ENCODE measurements around the gene HINT3.
A peak's percentile ranks its signal among the peaks of the same experiment; 100 is the strongest.
"Not testable (repeated sequence)": the region's sequence is repeated elsewhere in the genome, so short reads cannot be mapped to it uniquely, and the experiment has no call there.

Gene HINT3

GRCh38 chr6:125972478-125972877 is 15.9 kb downstream of the HINT3 start:
- Mint-ChIP-seq H3K36me3 (peaks cover 16% of the 10 kb centered on the region), H3K4me1 (peaks cover 31% of the 10 kb centered on the region), H3K27ac (peak overlapping the region; percentile 23)
- not testable (repeated sequence) for H3K4me3 Mint-ChIP-seq, H3K9me3 Mint-ChIP-seq, H3K27me3 Mint-ChIP-seq

- Mint-ChIP-seq H3K9me3 (no peaks in the 10 kb centered on the region), H3K4me1 (peaks cover 13% of the 10 kb centered on the region), H3K27me3 (no peaks in the 10 kb centered on the region), H3K4me3 (no peak overlapping the region), H3K27ac (no peak overlapping the region), H3K36me3 (peaks cover 9% of the 10 kb centered on the region)
Measured at GRCh38 chr6:125974214-125974866, 17.8 kb downstream of the HINT3 start.

GRCh38 chr6:125979101-125979500 is 22.5 kb downstream of the HINT3 start:
- no peak overlapping the region for H3K27ac Mint-ChIP-seq
- no peak overlapping the region for H3K4me3 Mint-ChIP-seq
- H3K9me3 Mint-ChIP-seq, result no peaks in the 10 kb centered on the region
- H3K4me1 Mint-ChIP-seq, result peaks cover 6% of the 10 kb centered on the region
- no peaks in the 10 kb centered on the region for H3K27me3 Mint-ChIP-seq
- H3K36me3 Mint-ChIP-seq, result peaks cover 6% of the 10 kb centered on the region

GRCh38 chr6:125981571-125982185 is 25.1 kb downstream of the HINT3 start:
- H3K36me3 Mint-ChIP-seq, result peaks cover 3% of the 10 kb centered on the region
- no peaks in the 10 kb centered on the region for H3K27me3 Mint-ChIP-seq
- H3K4me1 Mint-ChIP-seq, result no peaks in the 10 kb centered on the region
- no peaks in the 10 kb centered on the region for H3K9me3 Mint-ChIP-seq
- no peak overlapping the region for H3K4me3 Mint-ChIP-seq
- H3K27ac Mint-ChIP-seq, result no peak overlapping the region

GRCh38 chr6:125983246-125983945 is 26.8 kb downstream of the HINT3 start:
- H3K4me1 Mint-ChIP-seq, result no peaks in the 10 kb centered on the region
- H3K27ac Mint-ChIP-seq, result no peak overlapping the region
- H3K36me3 Mint-ChIP-seq, result no peaks in the 10 kb centered on the region
- H3K4me3 Mint-ChIP-seq, result no peak overlapping the region
- H3K9me3 Mint-ChIP-seq, result no peaks in the 10 kb centered on the region
- H3K27me3 Mint-ChIP-seq, result no peaks in the 10 kb centered on the region

GRCh38 chr6:125984311-125984710 is 27.7 kb downstream of the HINT3 start:
- H3K27ac Mint-ChIP-seq, result no peak overlapping the region
- H3K4me3 Mint-ChIP-seq, result no peak overlapping the region

GRCh38 chr6:125985522-125985921 is 29.0 kb downstream of the HINT3 start:
- H3K9me3 Mint-ChIP-seq, result no peaks in the 10 kb centered on the region
- H3K4me1 Mint-ChIP-seq, result no peaks in the 10 kb centered on the region
- H3K27me3 Mint-ChIP-seq, result no peaks in the 10 kb centered on the region
- H3K27ac Mint-ChIP-seq, result no peak overlapping the region
- peak overlapping the region; percentile 44 for H3K4me3 Mint-ChIP-seq
- H3K36me3 Mint-ChIP-seq, result no peaks in the 10 kb centered on the region

More at GRCh38 chr6:125984311-125984710, 27.7 kb downstream of the HINT3 start:
- H3K36me3 Mint-ChIP-seq, result no peaks in the 10 kb centered on the region
- no peaks in the 10 kb centered on the region for H3K4me1 Mint-ChIP-seq
- no peaks in the 10 kb centered on the region for H3K9me3 Mint-ChIP-seq
- no peaks in the 10 kb centered on the region for H3K27me3 Mint-ChIP-seq

GRCh38 chr6:125985979-125986300 is 29.4 kb downstream of the HINT3 start:
- no peaks in the 10 kb centered on the region for H3K36me3 Mint-ChIP-seq
- no peaks in the 10 kb centered on the region for H3K27me3 Mint-ChIP-seq
- H3K4me3 Mint-ChIP-seq, result no peak overlapping the region
- no peaks in the 10 kb centered on the region for H3K4me1 Mint-ChIP-seq
- no peaks in the 10 kb centered on the region for H3K9me3 Mint-ChIP-seq
- no peak overlapping the region for H3K27ac Mint-ChIP-seq

GRCh38 chr6:125986301-125987025 is 29.9 kb downstream of the HINT3 start, which contains the start of gene TRMT11:
TSS of gene TRMT11 (plus strand) at chr6:125986540. CDS start at chr6:125986551, 11 bp downstream.
- Mint-ChIP-seq H3K4me3 (peak within 1 kb of the TSS; percentile 44), H3K27me3 (no peaks in the 10 kb centered on the region), H3K9me3 (no peaks in the 10 kb centered on the region), H3K27ac (no peak within 1 kb of the TSS), H3K4me1 (peaks cover 1% of the 10 kb centered on the region), H3K36me3 (no peaks in the 10 kb centered on the region)

GRCh38 chr6:125987026-125987617 is 30.6 kb downstream of the HINT3 start:
- Mint-ChIP-seq H3K9me3 (no peaks in the 10 kb centered on the region), H3K36me3 (no peaks in the 10 kb centered on the region), H3K27ac (no peak overlapping the region), H3K27me3 (no peaks in the 10 kb centered on the region), H3K4me3 (no peak overlapping the region), H3K4me1 (peaks cover 6% of the 10 kb centered on the region)

- Mint-ChIP-seq H3K27ac (no peak overlapping the region), H3K27me3 (no peaks in the 10 kb centered on the region), H3K9me3 (no peaks in the 10 kb centered on the region), H3K36me3 (no peaks in the 10 kb centered on the region), H3K4me3 (no peak overlapping the region), H3K4me1 (peaks cover 17% of the 10 kb centered on the region)
Measured at GRCh38 chr6:125988280-125988679, 31.7 kb downstream of the HINT3 start.

GRCh38 chr6:125989631-125990030 is 33.1 kb downstream of the HINT3 start:
- no peaks in the 10 kb centered on the region for H3K27me3 Mint-ChIP-seq
- no peaks in the 10 kb centered on the region for H3K9me3 Mint-ChIP-seq
- peak overlapping the region; percentile 39 for H3K4me3 Mint-ChIP-seq
- no peak overlapping the region for H3K27ac Mint-ChIP-seq
- H3K36me3 Mint-ChIP-seq, result no peaks in the 10 kb centered on the region
- peaks cover 28% of the 10 kb centered on the region for H3K4me1 Mint-ChIP-seq

- Mint-ChIP-seq H3K27ac (no peak overlapping the region), H3K4me3 (no peak overlapping the region), H3K4me1 (peaks cover 40% of the 10 kb centered on the region), H3K9me3 (no peaks in the 10 kb centered on the region), H3K27me3 (no peaks in the 10 kb centered on the region), H3K36me3 (peaks cover 2% of the 10 kb centered on the region)
Measured at GRCh38 chr6:125991653-125992052, 35.1 kb downstream of the HINT3 start.

GRCh38 chr6:125994670-125995488 is 38.3 kb downstream of the HINT3 start:
- no peaks in the 10 kb centered on the region for H3K9me3 Mint-ChIP-seq
- peaks cover 14% of the 10 kb centered on the region for H3K36me3 Mint-ChIP-seq
- H3K4me3 Mint-ChIP-seq, result no peak overlapping the region
- H3K27ac Mint-ChIP-seq, result no peak overlapping the region
- no peaks in the 10 kb centered on the region for H3K27me3 Mint-ChIP-seq
- H3K4me1 Mint-ChIP-seq, result peaks cover 40% of the 10 kb centered on the region

Data from activated naive CD4-positive, alpha-beta T cell treated with anti-CD3 and anti-CD28 coated beads, Interleukin-2, amount 50 U/mL, for 24 hours (primary cell).